HG02623 (cell line): ENCODE data around the gene CHN2.

Experiments
- ATAC-seq: cut with Tn5 transposase; IDR thresholded peaks from one replicate; pipeline ENCODE4 v1.9.1; 2021; ENCODE audit warnings: moderate library complexity; ENCODE audit not compliant: unreplicated experiment

The CHN2 gene

DNA sequence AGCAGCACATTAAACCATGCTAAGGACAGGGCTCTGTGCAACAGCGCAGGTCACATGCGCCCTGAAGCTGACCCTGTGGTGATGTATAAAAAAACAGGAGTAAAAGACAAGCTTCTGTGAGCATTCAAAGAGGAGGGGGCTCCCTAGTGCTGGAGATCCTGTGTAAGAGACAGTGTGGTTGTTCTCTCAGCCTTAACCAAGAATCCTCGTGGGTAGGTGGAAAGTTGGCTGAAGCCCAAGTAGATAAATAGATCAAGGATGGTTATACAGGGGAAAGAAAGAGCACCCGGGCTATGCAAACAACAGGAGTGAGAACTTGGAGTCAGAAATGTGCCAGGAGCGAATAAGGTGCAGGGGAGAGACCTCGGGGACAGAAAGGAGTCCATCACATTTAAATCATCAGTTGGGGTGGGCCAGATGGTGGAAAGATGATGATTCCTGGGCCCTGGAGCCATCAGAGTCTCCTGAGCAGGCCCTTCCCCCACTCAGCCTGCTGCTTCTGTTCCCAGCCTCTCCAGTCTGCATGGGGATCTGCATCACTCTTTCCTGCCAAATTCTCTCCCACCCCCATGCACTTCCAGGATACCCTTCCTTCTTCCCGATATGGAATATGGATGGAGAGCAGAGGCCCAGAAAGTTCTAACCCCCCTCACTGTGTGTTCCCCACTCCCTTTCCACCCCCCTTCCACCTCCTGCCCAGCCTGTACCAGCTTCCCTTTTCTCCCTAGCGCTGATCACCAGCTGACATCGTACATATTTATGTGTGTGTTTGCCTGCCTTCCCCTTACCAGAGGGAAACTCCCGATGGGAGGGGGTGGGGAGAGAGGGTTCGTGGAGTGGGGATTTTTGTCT is 291.0 kb downstream of the CHN2 start:
- ATAC-seq, result no peak

DNA sequence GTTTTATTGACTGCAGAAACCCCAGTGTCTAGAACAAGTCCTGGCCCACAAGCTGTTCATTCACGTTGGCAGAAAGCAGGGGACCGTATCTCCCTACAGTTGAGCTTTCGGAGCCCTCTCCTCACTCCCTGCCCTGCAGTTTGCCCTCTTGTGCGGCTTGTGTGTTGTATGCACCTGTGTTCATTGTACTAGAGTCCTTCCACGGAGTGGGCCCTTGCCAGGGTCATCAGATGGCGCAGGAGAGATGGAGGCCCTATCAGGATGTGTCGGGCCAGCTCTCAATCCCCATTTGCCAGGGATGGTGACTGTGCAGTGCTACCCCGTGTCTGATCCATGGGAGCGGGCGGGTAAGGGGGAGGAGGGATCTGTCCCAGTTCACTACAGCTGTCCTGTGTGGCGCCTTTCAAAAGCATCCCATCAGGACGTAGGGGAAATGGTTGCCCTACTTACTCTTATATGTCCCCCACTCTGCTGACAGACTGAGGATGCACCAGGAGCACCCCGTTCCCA is 291.7 kb downstream of the CHN2 start:
- no peak for ATAC-seq

DNA sequence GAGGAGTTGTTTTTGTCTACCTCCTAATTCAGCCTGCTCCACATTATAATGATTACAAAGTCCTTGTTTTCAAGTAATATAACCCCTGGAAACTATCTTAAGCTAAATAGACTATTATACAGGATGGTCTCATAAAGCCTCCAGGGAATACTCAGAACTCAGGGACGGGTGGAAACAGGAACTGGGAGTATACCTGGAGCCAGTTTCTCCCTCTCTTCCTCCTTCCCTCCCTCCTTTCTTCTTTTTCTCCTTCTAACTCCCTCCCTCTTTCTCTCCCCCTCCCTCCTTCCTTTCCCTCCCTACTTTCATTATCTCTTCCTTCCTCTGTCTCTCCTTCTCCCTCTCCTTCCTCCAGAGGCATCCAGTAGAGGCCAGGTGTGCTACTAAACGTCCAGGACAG is 292.8 kb downstream of the CHN2 start:
- ATAC-seq, result no peak

DNA sequence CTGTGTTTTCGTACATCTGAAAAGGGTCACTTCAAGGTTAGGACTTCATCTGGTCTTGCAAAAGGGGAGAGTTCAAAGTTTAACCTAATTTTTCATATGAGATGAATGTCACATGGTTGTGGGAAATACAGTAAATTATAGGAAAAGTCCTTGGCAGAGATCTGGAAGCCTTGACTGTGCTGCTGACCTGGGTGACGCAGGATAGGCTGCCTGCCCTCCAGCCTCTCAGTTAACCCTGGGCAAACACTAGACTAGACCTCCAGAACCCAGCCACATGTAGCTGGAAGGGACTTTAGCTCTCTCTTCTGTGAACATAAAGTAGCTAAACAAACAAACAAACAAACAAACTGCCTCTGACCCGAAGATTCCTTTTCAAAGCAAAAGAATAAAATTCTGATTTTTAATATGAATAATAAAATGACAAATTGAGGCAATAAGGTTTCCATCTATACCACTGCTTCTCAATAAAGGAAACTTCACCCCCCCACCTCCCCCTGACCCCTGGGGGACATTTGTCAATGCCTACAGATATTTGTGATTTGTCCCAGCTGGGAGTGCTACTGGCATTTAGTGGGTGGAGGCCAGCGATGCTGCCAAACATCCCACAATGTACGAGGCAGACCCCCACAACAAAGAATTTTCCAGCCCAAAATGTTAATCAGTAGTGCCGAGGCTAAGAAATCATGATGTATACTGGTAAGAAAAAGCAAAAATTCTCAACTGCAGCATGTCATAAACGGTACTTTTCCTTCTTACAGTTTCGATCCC is 293.8 kb downstream of the CHN2 start:
- no peak for ATAC-seq

DNA sequence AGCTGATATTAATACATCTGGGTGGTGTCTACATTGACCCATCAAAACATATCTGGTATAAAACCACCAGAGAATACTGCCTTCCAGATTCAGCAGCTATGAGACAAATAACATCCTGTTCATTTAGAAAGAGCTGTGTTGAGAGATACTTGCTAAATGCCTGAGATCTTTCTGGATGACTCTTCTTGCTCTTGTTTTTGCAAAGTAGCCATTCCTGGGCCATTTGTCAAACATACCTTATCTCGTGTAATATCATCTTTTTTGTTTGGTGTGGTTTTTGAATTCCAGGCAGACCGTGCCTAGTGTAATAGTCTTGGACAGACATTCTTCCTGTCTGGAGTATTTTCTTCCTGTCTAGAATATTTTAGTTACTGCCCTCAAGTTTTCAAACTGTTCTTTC is 294.4 kb downstream of the CHN2 start:
- no peak for ATAC-seq

DNA sequence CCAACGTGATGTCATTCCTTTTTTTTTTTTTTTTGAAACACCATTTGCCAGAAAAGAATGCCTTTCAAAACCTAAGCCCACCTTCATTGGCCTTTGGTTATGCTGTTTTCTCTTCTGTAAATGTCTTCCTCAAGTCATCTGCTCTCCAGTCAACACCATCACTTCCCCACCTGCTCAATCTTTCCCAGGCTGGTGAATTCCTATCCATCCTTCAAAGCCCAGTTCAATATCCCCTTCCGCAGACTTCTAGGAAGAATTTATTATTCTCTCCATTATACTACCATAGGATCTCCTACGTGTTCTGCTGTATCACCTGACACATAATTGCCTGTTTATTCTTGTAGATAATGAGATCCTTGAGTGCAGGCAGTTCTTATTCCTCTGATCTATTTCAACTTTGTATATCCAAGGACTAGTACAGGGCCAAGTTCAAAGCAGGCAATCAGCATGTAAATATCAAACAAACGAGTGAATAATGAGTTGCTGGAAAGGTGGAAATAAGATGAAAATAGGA is 295.6 kb downstream of the CHN2 start:
- ATAC-seq, result no peak

DNA sequence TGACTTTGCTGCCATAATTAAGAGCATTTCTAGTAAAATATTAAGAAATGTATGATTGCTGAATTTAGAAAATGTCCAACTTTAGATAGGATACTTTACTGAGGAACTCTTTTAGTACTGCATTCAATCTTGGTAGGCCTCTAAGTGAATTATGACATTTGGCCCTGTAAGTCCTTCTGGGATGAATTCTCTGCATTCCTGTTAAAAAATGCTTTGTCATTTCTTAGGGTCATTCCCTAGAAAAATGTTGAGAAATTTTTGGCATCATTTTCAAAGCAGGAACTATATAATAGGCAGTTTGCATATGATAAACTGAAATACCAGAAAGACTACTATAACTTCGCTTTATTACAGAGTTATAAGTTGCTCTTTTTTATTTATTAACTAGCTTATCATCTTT is 299.8 kb downstream of the CHN2 start:
- ATAC-seq, result no peak

DNA sequence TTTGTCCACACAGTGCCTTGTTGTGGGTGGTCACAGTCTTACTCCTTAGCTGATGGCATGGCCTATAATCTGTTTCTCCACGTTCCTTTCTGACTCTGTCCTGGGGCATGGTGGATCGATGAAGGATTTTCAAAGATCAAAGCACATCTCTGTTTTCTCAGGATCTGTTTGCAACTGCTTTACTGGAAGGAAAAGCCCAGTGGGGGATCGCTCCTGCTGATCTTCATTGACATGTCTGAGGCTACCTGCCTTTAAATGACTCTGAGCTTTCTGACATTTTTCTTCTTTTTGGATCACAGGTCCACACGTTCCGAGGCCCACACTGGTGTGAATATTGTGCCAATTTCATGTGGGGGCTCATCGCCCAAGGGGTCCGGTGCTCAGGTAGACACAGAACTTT is 301.1 kb downstream of the CHN2 start:
- ATAC-seq, result no peak

DNA sequence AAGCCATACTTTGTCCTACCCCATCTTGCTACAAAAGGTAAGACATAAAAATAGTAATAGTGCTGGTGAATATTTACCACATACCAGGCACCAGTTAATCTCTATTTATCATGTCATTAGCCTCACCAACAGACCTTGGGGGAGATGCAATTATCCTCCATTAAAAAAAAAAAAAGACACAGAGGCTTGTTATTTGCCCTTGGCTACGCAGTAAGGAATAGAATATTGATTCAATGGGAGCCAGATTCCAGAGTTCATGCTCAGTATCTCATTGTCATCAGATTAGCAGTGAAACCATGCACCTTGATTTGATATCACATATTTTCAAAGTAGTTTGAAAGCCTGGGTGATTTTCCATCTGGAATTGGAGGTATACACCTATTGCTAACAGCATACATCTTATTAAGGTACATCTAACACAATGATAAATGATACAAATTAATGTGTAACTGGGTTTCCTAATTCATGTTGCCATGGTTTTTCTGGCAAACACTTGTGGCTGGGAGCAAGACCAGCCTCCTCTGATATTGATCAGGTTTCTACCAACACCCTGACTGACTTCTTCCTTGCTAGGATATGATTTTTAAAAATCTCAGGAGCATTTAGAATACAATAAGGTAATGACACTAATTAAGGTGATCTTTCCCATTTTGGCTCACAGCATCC is 301.9 kb downstream of the CHN2 start:
- ATAC-seq, result no peak

DNA sequence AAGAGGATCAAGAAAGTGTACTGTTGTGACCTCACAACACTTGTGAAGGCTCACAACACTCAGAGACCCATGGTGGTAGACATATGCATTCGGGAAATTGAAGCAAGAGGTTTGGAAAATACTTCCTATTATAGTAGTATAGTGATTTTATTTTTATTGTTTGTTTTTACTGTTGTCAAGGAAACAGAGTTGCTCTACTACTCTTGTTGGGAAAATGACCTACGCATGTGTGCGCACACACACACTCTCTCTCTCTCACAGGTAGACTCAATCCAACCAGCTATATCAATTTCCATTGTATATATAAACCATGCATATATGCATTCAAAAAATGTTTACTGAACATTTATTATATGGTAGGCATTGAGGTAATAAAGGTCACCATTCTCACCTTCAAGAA is 305.4 kb downstream of the CHN2 start:
- no peak for ATAC-seq

DNA sequence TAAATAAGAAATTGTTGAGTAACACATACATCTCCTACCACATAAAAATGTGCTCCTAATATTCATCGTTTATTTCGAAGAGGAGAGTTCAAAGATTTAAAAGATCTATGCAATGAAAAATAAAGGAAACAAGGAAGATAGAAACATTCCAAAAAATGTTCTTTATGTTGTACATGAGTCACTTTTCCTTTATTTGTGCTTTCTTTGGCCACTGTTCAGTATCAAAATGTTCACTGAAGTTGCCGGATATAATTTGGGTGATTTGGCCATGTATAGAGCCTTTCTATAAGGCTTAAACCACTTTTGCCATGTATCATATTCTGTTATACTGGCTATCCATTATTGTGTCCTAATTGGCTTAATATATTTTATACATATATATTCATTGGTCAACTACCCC is 306.1 kb downstream of the CHN2 start:
- ATAC-seq, result no peak

DNA sequence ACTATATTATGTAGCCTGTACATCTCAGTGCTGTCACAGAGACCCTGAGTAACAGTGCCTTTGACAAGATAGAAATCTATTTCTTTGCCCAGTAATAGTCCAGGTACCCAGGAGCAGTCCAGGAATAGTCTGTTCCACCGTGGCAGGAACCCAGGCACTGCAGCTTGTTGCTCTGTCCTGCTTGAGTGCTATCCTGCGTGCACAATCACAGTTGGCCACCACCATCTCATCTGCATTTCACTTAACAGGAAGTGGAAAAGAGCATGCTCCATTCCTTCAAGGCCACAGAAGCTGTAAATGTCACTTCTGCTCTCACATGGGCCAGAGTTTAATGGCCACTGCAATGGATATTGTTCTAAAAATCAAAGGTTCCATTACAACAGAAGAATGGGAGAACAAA is 307.6 kb downstream of the CHN2 start:
- ATAC-seq, result no peak

DNA sequence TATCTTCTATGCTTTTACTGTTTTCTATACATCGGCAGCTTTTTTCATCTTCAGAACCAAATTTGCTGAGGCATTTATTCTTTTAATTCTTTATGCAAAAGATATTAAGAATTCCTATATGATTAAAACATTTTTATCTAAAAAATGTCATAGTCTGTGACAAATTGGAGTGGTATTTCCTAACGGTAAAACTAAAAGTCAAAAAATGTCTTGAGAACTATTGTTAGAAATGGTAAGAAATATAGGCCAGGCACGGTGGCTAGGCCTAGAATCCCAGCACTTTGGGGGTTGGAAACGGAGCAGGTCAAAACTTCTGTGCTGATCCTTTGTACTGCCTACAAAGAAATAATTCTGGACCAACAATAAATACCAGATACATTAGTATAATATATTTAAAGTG is 311.4 kb downstream of the CHN2 start:
- no peak for ATAC-seq

DNA sequence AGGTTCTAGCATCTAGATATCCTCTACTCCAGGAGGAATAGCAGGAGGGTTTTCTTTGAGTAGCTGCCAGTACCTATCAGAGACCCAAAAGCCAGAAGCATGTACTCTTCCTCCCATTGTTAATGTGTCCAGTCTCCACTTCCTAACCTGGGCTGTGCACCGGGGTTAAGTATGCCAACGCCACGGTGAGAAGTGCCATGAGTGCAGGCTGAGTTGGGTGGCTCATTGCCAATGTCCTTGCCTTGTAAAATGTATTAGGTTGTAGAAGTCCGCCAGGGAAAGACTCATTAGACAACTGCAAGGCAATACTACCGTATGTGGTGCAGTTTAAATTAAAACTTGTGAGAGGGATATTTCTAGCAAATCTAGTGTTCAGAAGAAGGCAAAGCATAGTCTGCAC is 314.0 kb downstream of the CHN2 start:
- ATAC-seq, result no peak

DNA sequence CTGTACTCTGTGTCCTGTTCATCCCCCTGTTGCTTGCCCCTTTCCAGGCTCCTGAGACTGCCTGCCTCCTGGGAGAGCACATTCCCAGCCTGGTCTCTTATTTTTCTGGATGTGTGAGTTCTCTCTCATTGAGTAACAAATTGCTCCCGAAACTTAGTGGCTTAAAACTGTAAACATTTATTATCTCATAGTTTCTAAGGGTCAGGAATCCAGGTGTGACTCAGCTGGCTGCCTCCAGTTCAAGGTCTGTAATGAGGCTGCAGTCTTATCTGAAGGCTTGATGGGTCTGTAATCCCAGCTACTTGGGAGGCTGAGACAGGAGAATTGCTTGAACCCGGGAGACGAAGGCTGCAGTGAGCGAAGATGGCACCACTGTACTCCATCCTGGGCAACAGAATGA is 315.5 kb downstream of the CHN2 start:
- no peak for ATAC-seq

DNA sequence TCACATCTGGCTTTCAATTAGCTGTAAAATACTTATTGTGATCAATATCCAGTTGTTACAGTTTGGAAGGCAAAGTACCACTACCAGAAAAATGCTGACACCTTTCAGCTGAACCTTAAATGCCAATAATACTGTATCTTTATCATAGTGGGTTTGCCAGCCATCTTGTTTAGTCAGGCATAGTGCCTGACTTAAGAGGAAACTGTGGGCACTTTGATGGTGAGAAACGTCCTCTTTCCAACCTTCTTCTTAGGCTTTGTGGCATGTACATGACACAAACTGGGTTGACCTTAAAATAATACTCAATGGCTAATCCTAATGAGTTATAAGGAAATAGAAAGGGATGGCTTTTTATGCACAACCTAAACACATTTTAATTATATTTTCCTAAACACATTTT is 316.8 kb downstream of the CHN2 start:
- no peak for ATAC-seq

DNA sequence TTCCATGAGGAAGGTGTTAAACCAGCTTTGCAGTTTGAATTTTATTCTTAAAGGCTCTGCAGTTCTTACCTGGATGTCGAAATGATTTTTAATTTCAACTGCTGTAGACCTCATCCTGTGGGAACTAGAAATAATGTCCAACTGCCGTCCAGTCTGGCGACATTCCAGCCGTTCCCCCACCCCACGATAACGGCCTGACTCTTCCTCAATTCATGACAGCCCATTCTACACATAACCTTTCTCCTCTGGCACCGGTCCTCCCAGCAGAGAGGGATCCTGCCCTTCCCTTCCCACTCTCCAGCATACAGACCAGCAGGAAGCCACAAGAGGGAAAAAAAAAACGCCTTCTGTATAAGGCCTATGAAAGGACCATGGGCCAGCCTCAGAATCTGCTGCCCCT is 317.3 kb downstream of the CHN2 start:
- no peak for ATAC-seq

DNA sequence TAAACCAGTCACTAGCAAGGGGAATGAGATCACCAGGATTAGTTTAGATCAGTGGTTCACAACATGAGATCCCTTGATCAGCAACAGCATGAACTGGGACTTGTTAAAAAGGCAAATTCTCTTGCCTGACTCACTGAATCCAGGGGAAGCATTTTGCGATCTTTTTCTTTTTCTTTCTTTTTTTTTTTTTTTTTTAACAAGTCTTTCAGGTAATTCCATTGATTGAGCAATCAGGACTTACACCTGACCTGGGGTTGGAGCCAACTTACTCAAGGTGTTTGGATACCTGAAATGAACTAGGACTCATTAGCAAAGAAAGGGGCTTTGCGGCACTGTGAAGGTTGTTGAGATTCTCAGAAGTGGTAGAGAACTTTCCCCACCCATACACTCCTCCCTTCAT is 321.9 kb downstream of the CHN2 start:
- no peak for ATAC-seq

DNA sequence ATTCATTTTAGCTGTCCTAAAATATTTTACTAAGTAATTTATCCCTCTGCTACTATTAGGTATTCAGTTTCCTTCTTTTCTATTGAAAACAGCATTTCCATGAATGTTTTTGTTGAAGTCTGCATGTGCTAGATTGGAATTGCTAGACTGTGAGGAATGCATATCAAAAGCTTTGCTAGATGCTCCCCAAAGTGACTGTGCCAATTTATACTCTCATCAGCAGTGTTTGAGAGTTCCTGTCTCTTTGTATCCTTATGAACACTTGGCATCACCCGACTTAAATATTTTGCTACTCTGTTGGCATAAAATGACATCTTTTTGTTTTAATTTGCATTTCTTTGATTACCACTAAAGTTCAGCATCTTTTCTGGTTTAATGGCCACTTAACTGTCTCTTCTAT is 324.0 kb downstream of the CHN2 start:
- ATAC-seq, result no peak

DNA sequence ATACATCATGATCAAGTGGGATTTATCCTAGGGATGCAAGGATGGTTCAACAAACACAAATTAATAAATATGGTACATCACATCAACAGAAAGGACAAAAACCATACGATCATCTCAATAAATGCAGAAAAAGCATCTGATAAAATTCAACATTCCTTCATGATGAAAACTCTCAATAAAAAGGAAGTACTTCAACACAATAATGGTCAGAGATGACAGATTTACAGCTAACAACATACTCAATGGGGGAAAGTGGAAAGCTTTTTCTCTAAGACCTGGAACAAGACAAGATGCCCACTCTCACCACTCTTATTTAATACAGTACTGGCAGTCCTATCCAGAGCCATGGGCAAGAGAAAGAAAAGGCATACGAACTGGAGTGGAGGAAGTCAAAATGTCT is 329.2 kb downstream of the CHN2 start:
- ATAC-seq, result no peak

DNA sequence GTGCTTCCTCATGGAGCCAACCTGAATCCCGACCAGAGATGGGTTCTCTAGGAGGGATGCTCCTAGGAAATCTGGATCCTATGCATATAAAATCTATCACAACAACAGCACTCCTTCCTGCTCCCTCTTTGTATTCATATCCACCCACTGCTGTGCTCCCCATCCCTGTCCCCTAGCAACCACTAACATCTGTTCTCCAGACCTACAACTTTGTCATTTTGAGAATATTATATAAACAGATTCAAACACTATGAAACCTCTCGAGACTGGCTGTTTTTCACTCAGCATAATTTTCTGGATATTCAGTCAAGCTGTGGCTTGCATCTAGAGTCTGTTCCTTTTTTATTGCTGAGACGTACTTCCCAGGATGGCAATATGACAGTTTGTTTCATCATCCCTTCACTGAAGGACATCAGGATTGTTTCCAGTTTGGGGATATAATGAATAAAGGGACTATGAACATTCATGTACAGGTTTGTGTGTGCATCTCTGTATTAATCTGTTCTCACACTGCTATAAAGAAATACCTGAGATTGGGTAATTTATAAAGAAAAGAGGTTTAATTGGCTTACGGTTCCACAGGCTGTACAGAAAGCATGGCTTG is 333.0 kb downstream of the CHN2 start:
- no peak for ATAC-seq
